ENCODE measurements around the gene JAML. TPM values are rescaled to one million over a fixed set of nuclear protein-coding genes. Genes with fewer than 3 reads are reported as not detected.

JAML gene
- total RNA-seq, 1 experiment from 2014 or later, result 0.30 TPM

DNA sequence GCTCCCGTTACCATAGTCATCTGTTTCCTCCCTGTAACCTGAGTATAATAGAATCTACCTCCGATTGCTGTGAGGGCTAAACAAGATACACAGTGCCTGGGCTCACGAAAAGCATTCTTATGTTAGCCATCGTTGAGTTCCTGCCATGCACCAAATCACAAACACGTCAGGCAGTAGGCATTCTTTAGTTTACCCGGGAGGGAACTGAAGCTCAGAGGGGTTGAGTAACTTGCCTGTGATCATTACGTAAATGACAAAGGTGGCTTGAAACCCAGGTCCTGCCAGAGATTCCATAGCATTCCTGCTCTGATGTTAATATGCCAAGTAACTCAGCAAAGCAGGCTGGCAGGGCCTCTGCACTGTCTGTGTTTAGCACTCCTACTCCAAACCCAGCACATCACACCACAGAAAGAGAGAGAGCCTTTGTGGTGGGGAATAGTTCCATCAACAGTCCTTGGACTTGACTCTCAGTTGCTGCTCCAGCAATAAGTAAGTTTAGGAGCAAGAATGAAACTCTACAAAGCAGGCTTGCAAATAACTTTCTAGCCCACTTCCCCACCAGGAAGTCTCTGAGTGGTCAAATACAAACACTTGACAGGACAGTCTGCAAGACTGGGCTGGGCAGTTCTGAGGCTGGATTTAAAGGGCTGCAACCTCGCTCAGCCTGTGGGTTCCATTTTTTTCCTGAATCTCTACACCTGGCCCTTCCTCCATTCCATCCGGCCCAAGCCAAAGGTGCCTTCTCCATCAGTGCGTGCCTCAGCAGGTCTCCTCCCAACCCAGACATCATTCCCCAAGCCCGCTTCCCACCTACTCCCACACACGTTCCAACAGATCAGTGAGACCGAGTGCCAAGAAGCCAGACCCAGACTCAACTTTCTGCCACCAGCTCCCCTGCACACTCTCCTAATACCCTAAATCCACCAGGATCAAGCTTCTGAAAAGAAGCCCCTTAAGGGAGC, 49.5 kb downstream of the JAML start (continued):
- TF ChIP-seq, protein P1, sequence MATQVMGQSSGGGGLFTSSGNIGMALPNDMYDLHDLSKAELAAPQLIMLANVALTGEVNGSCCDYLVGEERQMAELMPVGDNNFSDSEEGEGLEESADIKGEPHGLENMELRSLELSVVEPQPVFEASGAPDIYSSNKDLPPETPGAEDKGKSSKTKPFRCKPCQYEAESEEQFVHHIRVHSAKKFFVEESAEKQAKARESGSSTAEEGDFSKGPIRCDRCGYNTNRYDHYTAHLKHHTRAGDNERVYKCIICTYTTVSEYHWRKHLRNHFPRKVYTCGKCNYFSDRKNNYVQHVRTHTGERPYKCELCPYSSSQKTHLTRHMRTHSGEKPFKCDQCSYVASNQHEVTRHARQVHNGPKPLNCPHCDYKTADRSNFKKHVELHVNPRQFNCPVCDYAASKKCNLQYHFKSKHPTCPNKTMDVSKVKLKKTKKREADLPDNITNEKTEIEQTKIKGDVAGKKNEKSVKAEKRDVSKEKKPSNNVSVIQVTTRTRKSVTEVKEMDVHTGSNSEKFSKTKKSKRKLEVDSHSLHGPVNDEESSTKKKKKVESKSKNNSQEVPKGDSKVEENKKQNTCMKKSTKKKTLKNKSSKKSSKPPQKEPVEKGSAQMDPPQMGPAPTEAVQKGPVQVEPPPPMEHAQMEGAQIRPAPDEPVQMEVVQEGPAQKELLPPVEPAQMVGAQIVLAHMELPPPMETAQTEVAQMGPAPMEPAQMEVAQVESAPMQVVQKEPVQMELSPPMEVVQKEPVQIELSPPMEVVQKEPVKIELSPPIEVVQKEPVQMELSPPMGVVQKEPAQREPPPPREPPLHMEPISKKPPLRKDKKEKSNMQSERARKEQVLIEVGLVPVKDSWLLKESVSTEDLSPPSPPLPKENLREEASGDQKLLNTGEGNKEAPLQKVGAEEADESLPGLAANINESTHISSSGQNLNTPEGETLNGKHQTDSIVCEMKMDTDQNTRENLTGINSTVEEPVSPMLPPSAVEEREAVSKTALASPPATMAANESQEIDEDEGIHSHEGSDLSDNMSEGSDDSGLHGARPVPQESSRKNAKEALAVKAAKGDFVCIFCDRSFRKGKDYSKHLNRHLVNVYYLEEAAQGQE (IDR thresholded peaks at IDR 0.05; ENCODE audit: low read depth), result no peak

DNA sequence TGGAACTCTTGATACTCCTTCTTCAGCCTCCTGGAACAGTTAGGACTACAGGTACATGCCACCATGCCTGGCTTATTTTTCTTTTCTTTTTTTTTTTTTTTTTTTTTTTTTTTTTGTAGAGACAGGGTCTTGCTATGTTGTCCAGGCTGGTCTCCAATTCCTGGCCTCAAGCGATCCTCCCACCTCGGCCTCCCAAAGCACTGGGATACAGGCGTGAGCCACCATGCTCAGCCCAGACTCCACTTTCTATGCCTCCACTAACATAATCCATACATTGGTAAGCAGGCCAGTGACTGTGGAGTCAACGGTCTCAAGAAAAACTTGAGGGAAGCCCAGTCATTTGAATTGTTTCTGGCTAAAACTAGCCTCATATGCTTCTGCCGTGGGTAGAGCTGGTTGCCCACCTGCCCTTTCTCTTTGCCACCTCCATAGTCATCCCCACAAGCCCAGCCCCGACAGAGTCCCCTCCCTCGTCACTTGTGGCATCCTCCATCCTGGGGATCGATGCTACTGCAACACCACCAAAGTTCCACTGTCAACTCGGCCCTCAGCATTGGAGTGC, 50.7 kb downstream of the JAML start:
- BruUV-seq (replicated peaks), result no TSS peak
- H3K4me3 ChIP-seq (replicated peaks in 1 of 2; ENCODE audit: low read depth in 1 of 2, low read length in 2 of 2), result no peak overlapping the region
- no peaks in the 10 kb centered on the region for H3K9me3 ChIP-seq (ENCODE audit: control insufficient read depth in 1 of 2, insufficient read depth in 1 of 2, low read depth in 1 of 2, low read length in 2 of 2)
- H4K20me1 ChIP-seq (ENCODE audit: insufficient read depth), result no peaks in the 10 kb centered on the region
- H3K9ac ChIP-seq (ENCODE audit: low read length), result no peak overlapping the region
- H3K9me2 ChIP-seq (ENCODE audit: insufficient read depth), result no peaks in the 10 kb centered on the region
- ATAC-seq (no peak), DNase-seq (ENCODE audit: low read depth, low spot score) (no peak)
- H3K27ac ChIP-seq (ENCODE audit: low read depth, low read length), result no peak overlapping the region
- H3K4me1 ChIP-seq (ENCODE audit: control insufficient read depth in 1 of 2, insufficient read depth in 2 of 2, low read length in 2 of 2), result peaks cover 0 to 7% of the 10 kb centered on the region in 2 experiments; a peak in 1 of 4 replicates
- no peaks in the 10 kb centered on the region for H3K36me3 ChIP-seq (ENCODE audit: control insufficient read depth in 1 of 2, insufficient read depth in 2 of 2, low read length in 2 of 2)
- RAD21 ChIA-PET (ENCODE audit: low non-redundant PET in 1 of 2, low total read pairs in 2 of 2, uncharacterized antibody in 2 of 2, unreplicated experiment in 2 of 2), result no interaction called here
- no peaks in the 10 kb centered on the region for H3K27me3 ChIP-seq (ENCODE audit: insufficient read depth, low read length)
- CTCF ChIA-PET, result no interaction called here
- POLR2A ChIA-PET, result no interaction called here
- intact Hi-C loops (cut with micrococcal nuclease), result loop anchor here (5.0 kb wide), 1 partner anchor 367 kb away; no protein-coding TSS in a partner anchor
- H3K4me2 ChIP-seq (ENCODE audit: low read length), result no peak overlapping the region
- no peak overlapping the region for H2AFZ ChIP-seq (ENCODE audit: low read depth, low read length, poor library complexity, severe bottlenecking)
- H3K79me2 ChIP-seq (ENCODE audit: insufficient read depth, low read length), result no peaks in the 10 kb centered on the region
- no peak for TF ChIP-seq TCF7L2 (IDR thresholded peaks at IDR 0.05; ENCODE audit: borderline replicate concordance, extremely low read depth, insufficient read depth, insufficient read length)
- no peak for TF ChIP-seq SIN3A (IDR thresholded peaks at IDR 0.05; ENCODE audit: low read depth)
- TF ChIP-seq EGR1 (IDR thresholded peaks at IDR 0.05; ENCODE audit: low read depth), result no peak
- no peak for TF ChIP-seq ELF1 (IDR thresholded peaks at IDR 0.05; ENCODE audit: borderline replicate concordance, low read depth)
- TF ChIP-seq, protein P2, sequence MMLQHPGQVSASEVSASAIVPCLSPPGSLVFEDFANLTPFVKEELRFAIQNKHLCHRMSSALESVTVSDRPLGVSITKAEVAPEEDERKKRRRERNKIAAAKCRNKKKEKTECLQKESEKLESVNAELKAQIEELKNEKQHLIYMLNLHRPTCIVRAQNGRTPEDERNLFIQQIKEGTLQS (IDR thresholded peaks at IDR 0.05), result no peak
- no peak for TF ChIP-seq EZH2phosphoT487 (IDR thresholded peaks at IDR 0.05; ENCODE audit: borderline replicate concordance)
- TF ChIP-seq YY1 (IDR thresholded peaks at IDR 0.05; ENCODE audit: extremely low read depth, insufficient replicate concordance, low read depth, low read length), result no peak
- TF ChIP-seq CEBPB (IDR thresholded peaks at IDR 0.05; ENCODE audit: low read depth), result no peak
- TF ChIP-seq, protein P3, sequence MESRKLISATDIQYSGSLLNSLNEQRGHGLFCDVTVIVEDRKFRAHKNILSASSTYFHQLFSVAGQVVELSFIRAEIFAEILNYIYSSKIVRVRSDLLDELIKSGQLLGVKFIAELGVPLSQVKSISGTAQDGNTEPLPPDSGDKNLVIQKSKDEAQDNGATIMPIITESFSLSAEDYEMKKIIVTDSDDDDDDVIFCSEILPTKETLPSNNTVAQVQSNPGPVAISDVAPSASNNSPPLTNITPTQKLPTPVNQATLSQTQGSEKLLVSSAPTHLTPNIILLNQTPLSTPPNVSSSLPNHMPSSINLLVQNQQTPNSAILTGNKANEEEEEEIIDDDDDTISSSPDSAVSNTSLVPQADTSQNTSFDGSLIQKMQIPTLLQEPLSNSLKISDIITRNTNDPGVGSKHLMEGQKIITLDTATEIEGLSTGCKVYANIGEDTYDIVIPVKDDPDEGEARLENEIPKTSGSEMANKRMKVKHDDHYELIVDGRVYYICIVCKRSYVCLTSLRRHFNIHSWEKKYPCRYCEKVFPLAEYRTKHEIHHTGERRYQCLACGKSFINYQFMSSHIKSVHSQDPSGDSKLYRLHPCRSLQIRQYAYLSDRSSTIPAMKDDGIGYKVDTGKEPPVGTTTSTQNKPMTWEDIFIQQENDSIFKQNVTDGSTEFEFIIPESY (IDR thresholded peaks at IDR 0.05; ENCODE audit: extremely low read depth, insufficient replicate concordance, low read length), result no peak
- no peak for TF ChIP-seq FOSL1 (IDR thresholded peaks at IDR 0.05; ENCODE audit: low read depth)
- TF ChIP-seq RAD21 (IDR thresholded peaks at IDR 0.05; ENCODE audit: low read depth), result no peak
- TF ChIP-seq JUND (IDR thresholded peaks at IDR 0.05), result no peak
- TF ChIP-seq SP1 (IDR thresholded peaks at IDR 0.05; ENCODE audit: low read depth), result no peak
- TF ChIP-seq ZNF274 (IDR thresholded peaks at IDR 0.05; ENCODE audit: low read depth, low read length), result no peak
- TF ChIP-seq ZFX (IDR thresholded peaks at IDR 0.05), result no peak
